Muscle layer of colon (tissue), 2 donors: ENCODE results near the gene ARHGAP22.

Source experiments
- H3K27ac ChIP-seq: one replicate; pipeline ENCODE4 v1.7.0; 2013; ENCODE audit warnings: low read depth, mild to moderate bottlenecking, low read length, moderate library complexity
- H3K27me3 ChIP-seq, 2 donors: one replicate each; pipeline ENCODE4 v1.7.0; 2013; ENCODE audit warnings: low read length in 2 of 2, mild to moderate bottlenecking in 2 of 2; ENCODE audit not compliant: insufficient read depth in 2 of 2, control insufficient read depth in 1 of 2
- H3K36me3 ChIP-seq: one replicate; pipeline ENCODE4 v1.7.0; 2013; ENCODE audit warnings: mild to moderate bottlenecking, low read length; ENCODE audit not compliant: insufficient read depth
- H3K4me1 ChIP-seq: one replicate; pipeline ENCODE4 v1.7.0; 2013; ENCODE audit warnings: mild to moderate bottlenecking, low read length; ENCODE audit not compliant: insufficient read depth
- H3K4me3 ChIP-seq, 2 donors: one replicate each; pipeline ENCODE4 v1.7.0; 2013; ENCODE audit warnings: low read length in 2 of 2, low read depth in 1 of 2, mild to moderate bottlenecking in 1 of 2, moderate library complexity in 1 of 2
- H3K9ac ChIP-seq: one replicate; pipeline ENCODE4 v1.7.0; 2013; ENCODE audit warnings: low read length
- H3K9me3 ChIP-seq: one replicate; pipeline ENCODE4 v1.7.0; 2013; ENCODE audit warnings: mild to moderate bottlenecking, low read length
- donor health status: abdominal sarcoma.
- donor health status: Adenocarcinoma of cecum.

The ARHGAP22 gene

DNA sequence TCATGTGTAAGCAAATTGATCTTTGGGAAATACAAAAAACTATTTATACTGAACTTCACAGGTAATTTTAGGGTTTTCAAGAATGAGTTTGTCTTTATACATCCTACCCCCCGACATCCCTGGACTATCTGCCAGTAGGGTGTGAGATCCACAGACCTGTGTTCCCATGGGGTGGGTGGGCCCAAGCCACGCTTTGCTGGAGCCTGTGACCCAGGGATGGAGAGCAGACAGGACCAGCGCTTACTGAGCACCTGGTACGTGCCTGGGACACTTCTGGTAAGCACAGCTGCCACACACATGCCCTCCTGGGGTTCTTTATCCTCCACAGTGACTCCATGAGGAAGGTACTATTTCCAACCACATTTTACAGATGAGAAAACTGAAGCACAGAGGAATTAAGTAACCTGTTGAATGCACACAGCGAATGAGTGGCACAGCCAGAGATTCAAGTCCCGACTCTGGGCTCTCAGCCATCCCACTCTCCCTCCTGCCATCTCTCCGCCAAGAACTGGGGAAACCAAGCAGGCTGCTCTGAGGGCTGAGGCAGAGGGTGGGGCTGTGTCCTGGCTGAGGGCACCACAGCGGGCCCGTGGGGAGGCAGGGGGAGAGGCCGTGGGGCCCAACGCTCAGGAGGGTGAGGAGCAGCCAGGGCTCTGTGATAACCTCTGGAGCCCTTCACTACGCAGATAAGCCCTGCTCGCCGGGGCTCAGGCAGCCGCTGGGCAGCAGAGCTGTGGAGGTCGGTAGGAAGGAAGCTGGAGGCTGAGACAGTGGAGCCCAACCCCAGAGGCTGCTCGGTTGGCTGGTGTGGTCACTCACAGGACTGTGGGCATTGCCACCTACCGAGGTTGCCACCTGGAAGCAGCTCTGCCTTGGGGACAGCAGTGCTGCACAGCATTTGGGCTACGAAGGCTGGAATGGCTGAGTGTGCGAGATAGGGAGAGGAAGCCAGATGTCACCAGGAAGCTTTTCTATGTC is 124.2 kb downstream of the ARHGAP22 start:
- H3K9ac ChIP-seq, result no peak overlapping the region
- H3K36me3 ChIP-seq, result no peaks in the 10 kb centered on the region
- H3K27me3 ChIP-seq, result no peaks in the 10 kb centered on the region
- H3K4me1 ChIP-seq, result no peaks in the 10 kb centered on the region
- no peaks in the 10 kb centered on the region for H3K9me3 ChIP-seq
- no peak overlapping the region for H3K27ac ChIP-seq
- no peak overlapping the region for H3K4me3 ChIP-seq

GRCh38 chr10:48478980-48479811 is 125.7 kb downstream of the ARHGAP22 start:
- Histone ChIP-seq H3K36me3 (no peaks in the 10 kb centered on the region), H3K27me3 (no peaks in the 10 kb centered on the region), H3K4me1 (no peaks in the 10 kb centered on the region), H3K9ac (no peak overlapping the region), H3K27ac (no peak overlapping the region), H3K4me3 (no peak overlapping the region), H3K9me3 (no peaks in the 10 kb centered on the region)

DNA sequence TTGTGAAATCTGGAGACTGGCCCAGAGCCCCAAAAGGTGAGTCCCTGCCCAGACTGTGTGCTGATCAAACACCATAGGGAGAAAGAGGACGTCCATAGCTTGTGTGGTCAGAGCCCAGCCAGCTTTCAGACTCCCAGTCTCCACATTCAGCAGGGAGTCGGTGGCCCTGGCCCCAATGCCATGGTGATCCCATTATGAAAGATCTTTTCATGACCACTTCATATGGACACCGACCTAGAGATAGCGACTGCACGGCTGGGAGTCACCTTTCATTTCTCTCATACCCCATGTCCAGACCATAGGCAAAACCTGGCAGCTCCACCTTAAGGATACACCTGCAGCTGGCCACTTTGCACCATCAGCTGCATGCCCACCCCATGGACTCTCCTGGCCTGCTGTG is 126.4 kb downstream of the ARHGAP22 start:
- H3K9me3 ChIP-seq, result no peaks in the 10 kb centered on the region
- no peaks in the 10 kb centered on the region for H3K36me3 ChIP-seq
- H3K9ac ChIP-seq, result no peak overlapping the region
- H3K4me1 ChIP-seq, result no peaks in the 10 kb centered on the region
- no peak overlapping the region for H3K27ac ChIP-seq
- H3K27me3 ChIP-seq, result no peaks in the 10 kb centered on the region
- H3K4me3 ChIP-seq, result no peak overlapping the region

- Histone ChIP-seq H3K27me3 (no peaks in the 10 kb centered on the region), H3K4me3 (no peak overlapping the region), H3K9me3 (no peaks in the 10 kb centered on the region), H3K9ac (no peak overlapping the region), H3K36me3 (no peaks in the 10 kb centered on the region), H3K27ac (no peak overlapping the region), H3K4me1 (no peaks in the 10 kb centered on the region)
Measured at GRCh38 chr10:48477616-48478015, 127.3 kb downstream of the ARHGAP22 start.

DNA sequence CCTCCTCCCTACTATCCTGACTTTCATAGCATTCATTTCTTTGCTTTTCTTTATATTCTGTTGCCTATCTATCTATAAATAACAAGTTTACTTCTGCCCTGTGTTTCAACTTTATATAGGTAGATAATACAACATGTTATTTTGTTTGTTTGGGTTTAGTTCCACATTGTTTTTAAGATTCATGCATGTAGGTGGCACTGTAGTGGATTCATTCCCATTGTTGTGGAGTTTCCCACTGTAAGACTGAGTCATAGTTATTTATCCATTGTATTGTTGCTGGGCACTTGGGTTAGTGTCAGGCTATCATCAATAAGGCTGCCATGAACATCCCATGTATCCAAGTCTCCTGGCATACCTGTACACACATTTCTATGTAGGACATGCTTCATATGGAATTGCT is 127.7 kb downstream of the ARHGAP22 start:
- H3K27ac ChIP-seq, result no peak overlapping the region
- H3K9ac ChIP-seq, result no peak overlapping the region
- H3K36me3 ChIP-seq, result no peaks in the 10 kb centered on the region
- no peak overlapping the region for H3K4me3 ChIP-seq
- no peaks in the 10 kb centered on the region for H3K4me1 ChIP-seq
- no peaks in the 10 kb centered on the region for H3K9me3 ChIP-seq
- no peaks in the 10 kb centered on the region for H3K27me3 ChIP-seq

- Histone ChIP-seq H3K9ac (no peak overlapping the region), H3K4me3 (no peak overlapping the region), H3K9me3 (no peaks in the 10 kb centered on the region), H3K4me1 (no peaks in the 10 kb centered on the region), H3K27ac (no peak overlapping the region), H3K36me3 (no peaks in the 10 kb centered on the region), H3K27me3 (no peaks in the 10 kb centered on the region)
Measured at GRCh38 chr10:48476279-48476982, 128.4 kb downstream of the ARHGAP22 start.

DNA sequence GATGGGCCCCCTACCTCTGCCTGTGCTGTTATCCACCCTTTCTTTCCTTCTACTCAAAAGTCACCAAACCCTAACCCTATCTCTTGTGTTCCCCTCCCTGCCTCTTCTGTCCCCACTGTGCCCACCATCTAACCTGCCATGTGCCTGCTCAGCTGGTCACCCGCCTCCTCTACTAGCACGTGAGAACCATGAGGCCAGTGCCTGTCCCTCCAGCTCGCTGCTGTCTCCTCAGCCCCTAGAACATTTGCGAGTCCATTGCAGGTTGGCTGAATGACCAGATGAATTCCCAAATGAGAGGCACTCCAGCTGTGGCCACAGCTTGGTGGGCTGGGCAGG is 129.0 kb downstream of the ARHGAP22 start:
- Histone ChIP-seq H3K27me3 (no peaks in the 10 kb centered on the region), H3K4me1 (no peaks in the 10 kb centered on the region), H3K27ac (no peak overlapping the region), H3K36me3 (no peaks in the 10 kb centered on the region), H3K9me3 (no peaks in the 10 kb centered on the region), H3K4me3 (no peak overlapping the region), H3K9ac (no peak overlapping the region)

- Histone ChIP-seq H3K27ac (no peak overlapping the region), H3K4me3 (no peak overlapping the region), H3K9ac (no peak overlapping the region), H3K27me3 (no peaks in the 10 kb centered on the region), H3K36me3 (no peaks in the 10 kb centered on the region), H3K4me1 (peaks cover under 1% of the 10 kb centered on the region), H3K9me3 (no peaks in the 10 kb centered on the region)
Measured at GRCh38 chr10:48474765-48475365, 130.0 kb downstream of the ARHGAP22 start.

GRCh38 chr10:48473704-48474103 is 131.2 kb downstream of the ARHGAP22 start:
- H3K4me3 ChIP-seq, result no peak overlapping the region
- H3K9ac ChIP-seq, result no peak overlapping the region
- H3K36me3 ChIP-seq, result no peaks in the 10 kb centered on the region
- peaks cover 6% of the 10 kb centered on the region for H3K4me1 ChIP-seq
- no peak overlapping the region for H3K27ac ChIP-seq
- H3K9me3 ChIP-seq, result no peaks in the 10 kb centered on the region
- H3K27me3 ChIP-seq, result no peaks in the 10 kb centered on the region

GRCh38 chr10:48472501-48473069 is 132.3 kb downstream of the ARHGAP22 start:
- no peak overlapping the region for H3K9ac ChIP-seq
- no peaks in the 10 kb centered on the region for H3K9me3 ChIP-seq
- peaks cover 6% of the 10 kb centered on the region for H3K4me1 ChIP-seq
- no peaks in the 10 kb centered on the region for H3K36me3 ChIP-seq
- no peak overlapping the region for H3K27ac ChIP-seq
- H3K27me3 ChIP-seq, result no peaks in the 10 kb centered on the region
- H3K4me3 ChIP-seq, result no peak overlapping the region
